ENCODE results near the gene GFY.
"Not testable (repeated sequence)": the region's sequence is repeated elsewhere in the genome, so short reads cannot be mapped to it uniquely, and the experiment has no call there.

GFY gene

DNA sequence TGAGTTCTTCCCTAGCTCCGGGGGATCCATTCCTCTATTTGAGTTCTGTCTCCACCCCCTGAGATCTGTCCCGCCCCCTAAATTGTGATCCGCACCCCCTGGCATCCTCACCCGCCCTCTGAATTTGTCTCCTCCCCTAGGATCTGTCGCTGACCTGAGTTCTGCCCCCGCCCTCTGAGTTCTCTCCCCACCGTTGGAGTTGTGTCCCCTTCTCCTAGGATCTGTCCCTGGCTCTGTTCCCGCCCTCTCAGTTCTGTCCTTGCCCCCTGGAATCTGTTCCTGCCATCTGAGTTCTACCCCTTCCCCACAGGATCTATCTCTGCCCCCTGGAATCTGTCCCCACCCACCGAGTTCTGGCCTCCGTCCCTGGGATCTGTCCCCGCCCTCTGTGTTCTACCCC is 17.2 kb downstream of the GFY start:
- peak overlapping the region; percentile 36 to 77 (median 65); a peak in 17 of 20 replicates for H3K4me3 ChIP-seq
- no peak for TF ChIP-seq Cebpa-rat (IDR thresholded peaks at IDR 0.05)
- H3K27ac ChIP-seq, result no peak overlapping the region
- H3K9ac ChIP-seq, result no peak overlapping the region; a peak in 1 of 22 replicates
- peaks cover 52 to 56% (median 53%) of the 10 kb centered on the region in 11 experiments for H3K27me3 ChIP-seq
- peaks cover 6 to 15% (median 11%) of the 10 kb centered on the region in 11 experiments; a peak in 18 of 22 replicates for H3K36me3 ChIP-seq
- H3K4me1 ChIP-seq, result peaks cover 42 to 55% (median 45%) of the 10 kb centered on the region in 10 experiments
- peak overlapping the region; percentile 66 to 98 (median 79) for H3K4me2 ChIP-seq
- no peaks in the 10 kb centered on the region for H3K9me3 ChIP-seq (replicated peaks in 1 of 11)
- peaks cover 0 to 28% (median 12%) of the 10 kb centered on the region in 11 experiments; a peak in 9 of 22 replicates for H4K20me1 ChIP-seq

- Histone ChIP-seq H3K27ac (peak overlapping the region in 10 of 11 experiments; percentile 4 to 67 (median 51); a peak in 19 of 22 replicates), H3K9ac (peak overlapping the region; percentile 63 to 77 (median 74)), H4K20me1 (peaks cover 0 to 31% (median 15%) of the 10 kb centered on the region in 11 experiments; a peak in 10 of 22 replicates), H3K36me3 (peaks cover 6 to 21% (median 15%) of the 10 kb centered on the region in 11 experiments; a peak in 20 of 22 replicates), H3K27me3 (peaks cover 46 to 51% (median 48%) of the 10 kb centered on the region in 11 experiments), H3K4me3 (peak overlapping the region; percentile 62 to 77 (median 68)), H3K4me2 (peak overlapping the region; percentile 78 to 98 (median 94)), H3K9me3 (replicated peaks in 1 of 11) (no peaks in the 10 kb centered on the region), H3K4me1 (peaks cover 47 to 60% (median 50%) of the 10 kb centered on the region in 10 experiments)
- TF ChIP-seq Cebpa-rat (IDR thresholded peaks at IDR 0.05), result no peak
These were observed 17.7 kb downstream of the GFY start for GRCh38 chr19:49442771-49443365.

- H3K36me3 ChIP-seq, result peaks cover 13 to 27% (median 21%) of the 10 kb centered on the region in 11 experiments; a peak in 21 of 22 replicates
- H3K9ac ChIP-seq, result peak overlapping the region; percentile 63 to 77 (median 74)
- peaks cover 40 to 44% (median 41%) of the 10 kb centered on the region in 11 experiments for H3K27me3 ChIP-seq
- peaks cover 0 to 35% (median 17%) of the 10 kb centered on the region in 11 experiments; a peak in 10 of 22 replicates for H4K20me1 ChIP-seq
- TF ChIP-seq Cebpa-rat (IDR thresholded peaks at IDR 0.05), result no peak
- H3K9me3 ChIP-seq (replicated peaks in 1 of 11), result no peaks in the 10 kb centered on the region
- peak overlapping the region in 10 of 11 experiments; percentile 4 to 67 (median 51); a peak in 20 of 22 replicates for H3K27ac ChIP-seq
- peak overlapping the region; percentile 62 to 77 (median 68) for H3K4me3 ChIP-seq
- H3K4me2 ChIP-seq, result peak overlapping the region; percentile 78 to 98 (median 94)
- H3K4me1 ChIP-seq, result peaks cover 54 to 67% (median 57%) of the 10 kb centered on the region in 10 experiments
These were observed 18.3 kb downstream of the GFY start for GRCh38 chr19:49443366-49444099.

GRCh38 chr19:49444100-49444700 is 19.0 kb downstream of the GFY start:
- H3K9me3 ChIP-seq (replicated peaks in 1 of 11), result not testable (repeated sequence)
- peak overlapping the region; percentile 78 to 98 (median 94) for H3K4me2 ChIP-seq
- peaks cover 60 to 74% (median 64%) of the 10 kb centered on the region in 10 experiments for H3K4me1 ChIP-seq
- peaks cover 19 to 34% (median 28%) of the 10 kb centered on the region in 11 experiments for H3K36me3 ChIP-seq
- peak overlapping the region in 1 of 11 experiments; percentile 76; a peak in 4 of 22 replicates for H3K9ac ChIP-seq
- peaks cover 0 to 35% (median 17%) of the 10 kb centered on the region in 11 experiments; a peak in 10 of 22 replicates for H4K20me1 ChIP-seq
- peaks cover 33 to 38% (median 34%) of the 10 kb centered on the region in 11 experiments for H3K27me3 ChIP-seq
- H3K4me3 ChIP-seq, result peak overlapping the region in 6 of 10 experiments; percentile 62 to 70 (median 66); a peak in 7 of 20 replicates
- peak overlapping the region in 1 of 11 experiments; percentile 64; a peak in 1 of 22 replicates for H3K27ac ChIP-seq

- peak overlapping the region in 3 of 11 experiments; percentile 38 to 49 (median 41); a peak in 2 of 22 replicates for H3K9ac ChIP-seq
- H3K27me3 ChIP-seq, result peaks cover 15 to 20% (median 16%) of the 10 kb centered on the region in 11 experiments
- no peaks in the 10 kb centered on the region for H3K9me3 ChIP-seq (replicated peaks in 1 of 11)
- peaks cover 0 to 31% (median 10%) of the 10 kb centered on the region in 11 experiments; a peak in 9 of 22 replicates for H4K20me1 ChIP-seq
- no peak overlapping the region for H3K4me3 ChIP-seq
- H3K4me1 ChIP-seq, result peaks cover 75 to 87% (median 79%) of the 10 kb centered on the region in 10 experiments
- TF ChIP-seq Cebpa-rat (IDR thresholded peaks at IDR 0.05), result no peak
- peak overlapping the region in 10 of 11 experiments; percentile 51 to 93 (median 63); a peak in 16 of 22 replicates for H3K4me2 ChIP-seq
- peaks cover 23 to 46% (median 31%) of the 10 kb centered on the region in 11 experiments for H3K36me3 ChIP-seq
- peak overlapping the region in 4 of 11 experiments; percentile 13 to 34 (median 25); a peak in 2 of 22 replicates for H3K27ac ChIP-seq
These were observed 20.8 kb downstream of the GFY start for GRCh38 chr19:49445997-49446396.

DNA sequence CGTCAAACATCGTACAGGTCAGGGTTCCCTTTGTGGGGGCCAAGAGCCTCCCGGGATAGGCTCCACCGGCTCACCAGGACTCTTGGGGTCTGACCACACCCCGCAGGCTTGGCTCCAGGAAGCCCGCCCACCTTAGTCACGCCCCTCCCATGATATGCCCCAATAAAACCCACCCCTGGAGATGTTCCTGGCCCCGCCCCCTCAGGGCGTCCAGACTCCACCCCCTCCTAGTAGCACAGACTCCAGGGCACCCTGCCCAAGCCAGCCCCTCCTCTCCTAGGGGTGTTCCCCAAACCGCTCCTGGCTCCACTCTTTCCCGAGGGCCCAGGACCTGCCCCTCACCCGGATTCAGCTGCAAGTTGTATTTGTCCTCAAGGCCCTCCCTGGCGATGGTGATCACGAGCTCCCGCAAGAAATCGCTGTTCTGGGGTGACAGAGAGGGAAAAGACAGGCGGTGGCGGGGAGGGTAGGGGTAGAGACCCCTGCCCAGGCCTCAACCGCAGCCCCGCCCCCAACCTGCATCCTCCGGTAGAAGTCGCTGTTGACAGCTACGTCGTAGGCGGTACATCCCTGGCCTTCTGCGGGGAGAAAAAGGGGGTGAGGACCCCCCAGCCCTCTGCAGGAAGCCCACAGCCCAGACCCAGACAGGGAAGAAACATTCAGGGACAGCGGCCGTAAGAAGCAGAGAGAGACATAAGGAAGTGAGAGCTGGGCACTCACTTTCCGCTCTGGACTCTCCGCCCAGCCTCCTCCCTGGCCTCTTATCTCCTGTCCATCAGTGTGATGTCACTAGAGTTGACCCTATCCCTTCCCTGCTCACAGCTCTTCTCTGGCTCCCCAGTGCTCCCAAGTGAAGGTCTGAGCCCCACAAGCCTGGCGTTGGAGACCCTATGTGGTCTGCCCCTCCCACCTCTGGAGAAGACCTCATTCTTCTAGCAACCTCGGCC is 22.6 kb downstream of the GFY start:
- H3K9ac ChIP-seq, result peak overlapping the region in 10 of 11 experiments; percentile 5 to 59 (median 32); a peak in 13 of 22 replicates
- no peaks in the 10 kb centered on the region for H3K9me3 ChIP-seq (replicated peaks in 1 of 11)
- peak overlapping the region; percentile 51 to 93 (median 64) for H3K4me2 ChIP-seq
- H3K4me3 ChIP-seq, result no peak overlapping the region
- H3K4me1 ChIP-seq, result peaks cover 70 to 82% (median 78%) of the 10 kb centered on the region in 10 experiments
- TF ChIP-seq Cebpa-rat (IDR thresholded peaks at IDR 0.05), result no peak
- peaks cover 0 to 31% (median 9%) of the 10 kb centered on the region in 11 experiments; a peak in 9 of 22 replicates for H4K20me1 ChIP-seq
- peaks cover 0 to 2% (median 0%) of the 10 kb centered on the region in 11 experiments; a peak in 5 of 22 replicates for H3K27me3 ChIP-seq
- H3K36me3 ChIP-seq, result peaks cover 23 to 46% (median 31%) of the 10 kb centered on the region in 11 experiments
- H3K27ac ChIP-seq, result peak overlapping the region in 2 of 11 experiments; percentile 29 to 34; a peak in 1 of 22 replicates

DNA sequence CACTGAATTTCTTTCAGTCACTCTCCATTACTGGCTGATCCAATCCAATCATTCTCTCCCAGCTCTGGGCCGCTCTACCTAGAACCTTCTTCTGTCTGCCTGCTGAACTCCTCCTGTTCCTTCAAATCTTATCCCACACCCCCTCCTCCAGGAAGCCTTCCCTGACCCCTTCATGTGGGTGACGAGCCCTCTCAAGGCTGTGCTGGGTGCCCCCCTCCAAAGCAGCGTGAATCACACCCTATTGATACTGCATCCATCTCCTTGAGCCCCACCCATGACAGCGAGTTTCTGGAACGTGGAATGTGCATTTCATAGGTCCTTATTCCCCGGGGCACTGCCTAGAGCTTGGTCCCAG is 23.2 kb downstream of the GFY start:
- H3K4me1 ChIP-seq, result peaks cover 70 to 82% (median 78%) of the 10 kb centered on the region in 10 experiments
- H3K9me3 ChIP-seq (replicated peaks in 1 of 11), result no peaks in the 10 kb centered on the region
- H3K4me3 ChIP-seq, result no peak overlapping the region
- H3K27ac ChIP-seq, result peak overlapping the region in 2 of 11 experiments; percentile 29 to 34; a peak in 1 of 22 replicates
- no peak for TF ChIP-seq Cebpa-rat (IDR thresholded peaks at IDR 0.05)
- no peaks in the 10 kb centered on the region for H3K27me3 ChIP-seq
- peaks cover 0 to 31% (median 9%) of the 10 kb centered on the region in 11 experiments; a peak in 9 of 22 replicates for H4K20me1 ChIP-seq
- H3K4me2 ChIP-seq, result peak overlapping the region; percentile 51 to 93 (median 64); a peak in 21 of 22 replicates
- H3K36me3 ChIP-seq, result peaks cover 23 to 46% (median 31%) of the 10 kb centered on the region in 11 experiments
- peak overlapping the region; percentile 5 to 59 (median 27); a peak in 14 of 22 replicates for H3K9ac ChIP-seq
